ENCODE results near the gene GANC. TPM values are rescaled to one million over a fixed set of nuclear protein-coding genes. Genes with fewer than 3 reads are reported as not detected.
A peak's percentile ranks its signal among the peaks of the same experiment; 100 is the strongest.
"Not testable (repeated sequence)": the region's sequence is repeated elsewhere in the genome, so short reads cannot be mapped to it uniquely, and the experiment has no call there.

The GANC gene, protein sequence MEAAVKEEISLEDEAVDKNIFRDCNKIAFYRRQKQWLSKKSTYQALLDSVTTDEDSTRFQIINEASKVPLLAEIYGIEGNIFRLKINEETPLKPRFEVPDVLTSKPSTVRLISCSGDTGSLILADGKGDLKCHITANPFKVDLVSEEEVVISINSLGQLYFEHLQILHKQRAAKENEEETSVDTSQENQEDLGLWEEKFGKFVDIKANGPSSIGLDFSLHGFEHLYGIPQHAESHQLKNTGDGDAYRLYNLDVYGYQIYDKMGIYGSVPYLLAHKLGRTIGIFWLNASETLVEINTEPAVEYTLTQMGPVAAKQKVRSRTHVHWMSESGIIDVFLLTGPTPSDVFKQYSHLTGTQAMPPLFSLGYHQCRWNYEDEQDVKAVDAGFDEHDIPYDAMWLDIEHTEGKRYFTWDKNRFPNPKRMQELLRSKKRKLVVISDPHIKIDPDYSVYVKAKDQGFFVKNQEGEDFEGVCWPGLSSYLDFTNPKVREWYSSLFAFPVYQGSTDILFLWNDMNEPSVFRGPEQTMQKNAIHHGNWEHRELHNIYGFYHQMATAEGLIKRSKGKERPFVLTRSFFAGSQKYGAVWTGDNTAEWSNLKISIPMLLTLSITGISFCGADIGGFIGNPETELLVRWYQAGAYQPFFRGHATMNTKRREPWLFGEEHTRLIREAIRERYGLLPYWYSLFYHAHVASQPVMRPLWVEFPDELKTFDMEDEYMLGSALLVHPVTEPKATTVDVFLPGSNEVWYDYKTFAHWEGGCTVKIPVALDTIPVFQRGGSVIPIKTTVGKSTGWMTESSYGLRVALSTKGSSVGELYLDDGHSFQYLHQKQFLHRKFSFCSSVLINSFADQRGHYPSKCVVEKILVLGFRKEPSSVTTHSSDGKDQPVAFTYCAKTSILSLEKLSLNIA (N-terminal part only)
- total RNA-seq (2014; rRNA removed; shearing (Covaris generic)): 14.7 and 14.8 TPM in 2 replicates

DNA sequence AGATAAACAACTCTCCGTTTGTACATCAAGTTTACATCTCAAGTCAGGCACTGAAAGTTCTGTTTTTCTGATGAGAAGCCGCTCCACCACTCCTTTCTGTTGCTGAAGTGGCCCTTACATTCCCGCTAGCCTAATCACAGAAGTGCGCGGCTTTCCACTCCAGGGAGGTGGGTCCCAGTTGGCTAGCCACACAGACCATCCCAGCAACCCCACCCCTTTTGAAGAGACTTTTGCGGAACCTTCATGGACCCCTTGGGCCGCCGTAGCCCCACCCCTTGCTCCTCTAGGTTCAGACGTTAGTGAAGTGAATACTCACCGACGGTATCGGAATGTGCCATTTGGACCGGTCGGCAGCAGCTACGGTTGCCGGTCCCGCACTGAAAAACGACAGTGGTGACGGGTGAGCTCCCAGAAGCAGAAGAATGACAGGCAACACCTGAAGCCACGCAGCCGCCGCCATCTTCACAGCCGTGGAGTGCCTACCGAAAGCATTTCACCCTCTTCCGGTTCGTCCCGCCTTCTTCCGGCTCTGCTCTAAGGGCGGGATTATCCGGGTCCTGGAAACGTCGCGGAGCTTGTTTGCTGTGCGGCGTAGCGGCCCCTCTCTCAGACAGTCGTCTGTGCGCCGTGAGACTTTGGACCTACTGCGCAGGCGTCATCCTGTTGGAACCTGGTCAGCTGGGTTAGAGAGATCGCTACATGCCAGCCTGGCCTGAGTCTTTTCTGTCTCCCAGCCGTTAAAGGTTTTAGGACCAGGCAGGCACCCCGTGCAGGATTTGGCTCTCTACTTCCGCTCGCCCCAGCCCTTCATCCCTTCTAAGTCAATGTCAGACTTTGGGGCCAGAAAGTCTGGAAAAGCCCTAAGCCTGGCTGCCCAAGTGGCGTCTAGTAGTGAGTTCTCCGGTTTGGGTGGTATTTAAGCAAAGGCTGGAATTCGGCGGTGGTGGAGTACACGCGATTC is at the start of gene GANC, which contains the start of gene TMEM87A:
GANC (plus strand) TSS at position 263 of the 961 bp plus-strand sequence. CDS start 1,281 bp downstream, outside the sequence.
TMEM87A (minus strand) TSS at position 495 of the 961 bp plus-strand sequence; CDS start at position 460, 35 bp downstream.
- DNase-seq (ENCODE audit: low read depth): peak; percentile 98

DNA sequence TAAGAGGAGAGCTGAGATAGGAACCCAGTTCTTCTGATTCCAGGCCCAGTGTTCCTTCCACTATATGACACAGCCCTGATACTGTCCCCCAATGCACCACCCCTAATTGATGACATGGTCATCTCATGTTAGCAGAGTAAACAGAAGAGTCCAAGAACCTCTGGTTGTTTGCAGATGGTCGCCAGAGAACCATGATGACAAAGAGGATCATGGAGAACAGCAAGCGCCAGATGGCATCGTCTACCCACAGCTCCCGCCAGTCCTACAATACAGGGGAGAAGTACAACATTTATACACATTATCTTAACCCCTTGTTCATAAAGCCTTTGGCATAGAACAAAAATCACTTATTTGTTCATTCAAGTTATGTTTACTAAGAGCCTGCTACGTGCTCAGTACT is 46.4 kb upstream of the GANC start:
- no peak for DNase-seq (ENCODE audit: low read depth)

DNA sequence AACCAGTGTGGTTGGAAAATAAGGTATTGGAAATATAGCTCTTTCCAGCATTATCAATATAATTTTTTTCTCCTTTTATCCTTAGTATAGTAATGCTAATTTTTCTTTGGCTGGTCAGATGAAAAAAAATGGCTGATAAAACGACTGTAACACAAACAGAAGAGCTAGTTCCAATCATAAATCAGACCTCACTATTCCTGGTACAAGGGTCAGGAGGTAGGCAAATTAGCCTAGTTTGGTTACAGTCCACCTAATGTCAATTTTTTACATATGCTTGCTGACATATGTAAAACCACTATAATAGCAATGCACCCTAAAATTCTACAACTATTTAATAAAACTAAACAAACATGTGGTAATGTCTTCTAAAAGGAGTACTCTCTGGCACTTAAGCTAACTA is 45.0 kb upstream of the GANC start:
- DNase-seq (ENCODE audit: low read depth): no peak

DNA sequence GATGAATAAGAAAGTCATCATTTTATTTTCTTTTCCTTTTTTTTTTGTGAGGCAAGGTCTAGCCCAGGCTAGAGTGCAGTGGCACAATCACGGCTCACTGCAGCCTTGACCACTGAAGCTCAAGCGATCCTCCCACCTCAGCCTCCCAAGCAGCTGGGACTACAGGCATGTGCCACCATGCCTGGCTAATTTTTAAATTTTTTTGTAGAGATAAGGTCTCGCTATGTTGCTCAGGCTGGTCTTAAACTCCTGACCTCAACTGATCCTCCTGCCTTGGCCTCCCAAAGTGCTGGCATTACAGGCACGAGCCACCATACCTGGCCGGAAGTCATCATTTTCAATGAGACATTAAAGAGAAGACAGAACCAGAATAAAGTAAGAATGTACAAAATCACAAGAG is 44.0 kb upstream of the GANC start:
- not testable (repeated sequence) for DNase-seq (ENCODE audit: low read depth)

DNA sequence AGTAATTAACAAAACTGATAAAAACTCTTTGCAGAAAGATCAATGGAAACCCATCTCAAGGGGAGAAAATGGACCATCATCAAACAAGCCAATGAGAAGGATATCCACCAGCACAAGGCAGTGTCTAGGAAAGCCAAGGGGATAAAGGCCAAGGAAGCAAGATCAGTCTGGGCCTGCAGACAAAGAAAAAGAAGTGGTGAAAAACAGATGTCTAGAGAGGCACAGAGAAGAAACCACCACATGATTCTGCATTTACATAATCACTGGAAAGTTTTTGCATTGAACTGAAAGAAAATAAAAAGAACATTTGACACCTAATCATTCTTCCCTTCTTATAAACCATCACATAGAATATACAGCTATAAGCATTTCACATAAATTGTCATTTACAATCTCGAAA is 41.9 kb upstream of the GANC start:
- DNase-seq (ENCODE audit: low read depth): no peak

DNA sequence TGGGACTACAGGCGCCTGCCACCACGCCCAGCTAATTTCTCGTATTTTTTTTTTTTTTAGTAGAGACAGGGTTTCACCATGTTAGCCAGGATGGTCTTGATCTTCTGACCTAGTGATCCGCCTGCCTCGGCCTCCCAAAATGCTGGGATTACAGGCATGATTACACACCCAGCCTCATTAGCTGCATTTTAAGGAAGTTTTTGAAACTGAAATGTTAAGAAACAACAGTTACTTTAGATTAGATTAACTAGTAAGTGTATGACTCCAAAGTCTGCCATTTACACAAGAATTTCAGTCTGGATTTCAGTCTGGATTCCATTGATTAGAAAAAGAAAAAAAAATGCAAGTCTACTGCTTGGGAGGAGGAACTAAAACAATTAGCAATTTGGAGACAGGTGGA is 40.4 kb upstream of the GANC start:
- DNase-seq (ENCODE audit: low read depth): no peak

DNA sequence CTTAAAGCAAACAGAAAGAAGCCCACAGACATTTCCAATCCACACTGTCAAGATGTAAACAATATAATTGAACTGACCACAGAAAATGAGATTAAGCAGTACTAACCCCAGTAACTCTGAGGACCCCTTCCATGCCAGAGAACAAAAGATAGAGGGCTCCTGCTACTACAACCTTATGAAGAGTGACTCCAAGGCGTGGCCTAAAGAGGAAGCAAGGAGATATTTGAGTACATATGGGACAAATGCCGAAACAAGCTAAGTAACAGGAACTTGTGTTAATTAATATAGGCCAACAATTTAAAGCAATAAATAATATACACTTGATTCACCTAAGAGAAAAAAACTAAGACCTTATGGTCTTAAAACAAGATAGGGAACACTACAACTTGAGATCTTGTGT is 39.9 kb upstream of the GANC start:
- DNase-seq (ENCODE audit: low read depth): no peak

DNA sequence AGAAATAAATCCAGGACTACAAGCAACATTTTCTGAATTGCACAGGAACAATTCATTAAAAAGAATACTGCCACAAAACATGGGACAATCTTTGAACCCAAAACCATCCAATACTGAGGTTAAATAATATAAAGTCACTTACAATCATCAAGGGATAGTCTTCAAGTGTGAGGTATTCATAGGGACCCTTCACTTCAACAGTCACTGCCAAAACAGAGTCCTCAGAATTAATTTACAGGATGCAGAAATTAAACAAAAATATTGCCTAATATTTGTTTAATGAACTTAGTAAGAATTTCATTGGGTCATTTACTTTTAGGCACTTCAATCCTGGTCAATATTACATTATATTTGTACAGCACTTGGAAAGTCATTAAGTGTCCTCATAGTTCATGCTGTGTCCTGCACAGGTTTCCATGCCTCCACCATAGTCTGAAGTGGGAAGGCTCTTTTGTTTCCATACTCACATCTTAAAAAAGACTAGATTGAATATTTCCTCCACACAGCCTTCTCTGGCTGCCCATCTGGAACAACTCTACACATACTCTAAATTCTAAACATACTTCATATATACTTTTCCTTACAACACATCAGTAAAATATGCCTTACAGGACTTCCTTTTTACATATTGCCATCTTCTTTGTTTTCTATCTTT is 33.3 kb upstream of the GANC start:
- no peak for DNase-seq (ENCODE audit: low read depth)

DNA sequence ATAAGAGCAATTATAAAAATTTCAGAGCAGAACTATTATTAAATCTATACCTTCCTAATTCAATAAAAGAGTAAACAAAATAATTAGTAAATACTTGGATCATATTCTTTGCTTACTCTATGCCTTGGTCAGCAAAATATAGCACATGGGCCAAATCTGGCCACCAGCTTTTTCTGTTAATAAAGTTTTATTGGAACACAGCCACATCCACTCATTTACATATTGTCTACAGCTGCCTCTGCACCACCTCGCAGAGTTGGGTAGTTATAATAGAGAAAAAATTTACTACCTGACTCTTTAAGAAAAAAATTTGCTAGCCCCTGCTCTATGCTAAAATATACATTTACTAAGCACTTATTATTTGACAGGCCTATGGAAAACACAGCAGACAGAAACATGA is 32.2 kb upstream of the GANC start:
- DNase-seq (ENCODE audit: low read depth): no peak

DNA sequence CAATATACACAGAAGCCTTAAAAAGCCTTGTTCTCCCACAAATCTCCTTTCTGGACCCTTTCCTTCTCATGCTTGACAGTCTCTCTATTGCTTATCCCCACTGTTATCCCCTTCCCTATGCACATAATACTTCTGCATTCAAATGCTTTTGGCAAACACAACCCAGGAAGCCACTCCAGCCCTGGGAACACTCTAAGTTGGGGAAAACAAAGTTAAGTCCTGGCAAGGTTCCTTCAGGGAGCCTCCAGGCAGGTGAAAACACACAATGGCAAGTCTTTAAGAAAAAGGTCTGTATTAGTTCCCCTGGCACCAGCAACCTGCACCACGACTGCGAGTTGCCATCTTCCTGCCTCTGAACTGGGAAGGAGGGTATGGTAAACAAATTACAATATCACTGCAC is 19.7 kb upstream of the GANC start:
- no peak for DNase-seq (ENCODE audit: low read depth)

DNA sequence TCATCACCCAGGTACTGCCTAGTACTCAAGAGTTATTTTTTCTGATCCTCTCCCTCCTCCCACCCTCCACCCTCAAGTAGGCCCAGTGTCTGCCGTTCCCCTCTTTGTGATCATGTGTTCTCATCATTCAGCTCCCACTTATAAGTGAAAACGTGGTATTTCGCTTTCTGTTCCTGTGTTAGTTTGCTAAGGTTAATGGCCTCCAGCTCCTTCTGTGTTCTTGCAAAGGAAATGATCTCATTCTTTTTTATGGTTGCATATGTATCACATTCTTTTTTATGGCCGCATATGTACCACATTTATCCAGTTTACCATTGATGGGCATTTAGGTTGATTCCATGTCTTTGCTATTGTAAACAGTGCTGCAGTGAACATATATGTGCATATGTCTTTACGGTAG is 8.2 kb upstream of the GANC start:
- DNase-seq (ENCODE audit: low read depth): no peak

DNA sequence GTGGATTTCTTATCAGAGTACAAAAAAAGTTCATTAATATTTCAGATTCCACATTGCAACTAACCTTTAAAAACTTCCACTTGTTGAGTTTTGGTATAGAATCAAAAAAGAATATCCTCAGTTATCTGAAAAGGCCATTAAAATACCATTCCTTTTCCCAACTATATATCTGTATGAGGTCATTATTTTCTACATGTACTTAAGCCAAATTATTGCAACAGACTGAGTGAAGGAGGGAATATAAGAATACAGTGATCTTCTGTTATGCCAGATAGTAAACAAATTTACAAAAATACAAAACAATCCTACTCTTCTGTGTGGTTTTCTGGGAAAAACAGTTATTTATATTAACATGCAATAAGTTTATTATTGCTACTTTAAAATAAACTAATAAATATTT is 5.7 kb upstream of the GANC start:
- no peak for DNase-seq (ENCODE audit: low read depth)

DNA sequence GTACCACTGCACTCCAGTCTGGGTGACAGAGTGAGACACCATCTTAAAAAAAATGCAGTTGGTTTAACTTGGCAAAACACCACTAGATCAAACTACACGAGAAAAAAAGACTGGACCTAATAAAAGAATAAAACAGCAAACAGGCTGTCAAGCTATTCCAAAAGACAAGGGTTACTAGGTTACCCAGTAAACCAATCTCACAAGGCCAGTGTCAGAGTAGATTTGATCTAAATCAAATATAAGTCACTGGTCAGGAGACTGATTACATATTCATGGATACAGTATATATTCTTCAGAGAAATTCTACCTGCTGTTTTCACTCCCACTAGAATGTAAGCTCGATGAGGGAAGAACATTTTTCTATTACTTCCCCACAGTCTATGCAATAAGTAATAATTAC is 2.5 kb upstream of the GANC start:
- peak; percentile 2 for DNase-seq (ENCODE audit: low read depth)

DNA sequence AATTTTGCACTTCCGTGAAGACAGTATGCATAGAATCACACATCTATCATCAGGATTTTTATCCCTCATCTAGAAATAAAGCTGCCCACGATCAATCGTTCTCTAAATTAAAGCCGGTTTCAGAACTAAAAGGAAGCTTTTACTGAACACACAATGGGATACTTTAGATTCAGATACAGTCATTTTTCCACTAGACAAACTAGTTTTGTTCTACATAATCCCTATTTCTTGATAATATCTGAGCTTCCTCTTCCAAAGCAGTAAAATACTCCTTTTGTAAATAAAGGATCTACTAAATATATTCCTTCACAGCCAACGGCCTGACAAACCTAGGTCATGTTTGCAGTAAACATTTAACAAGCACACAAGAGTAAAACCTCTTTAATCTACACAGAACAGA is 2.0 kb upstream of the GANC start:
- DNase-seq (ENCODE audit: low read depth): no peak

DNA sequence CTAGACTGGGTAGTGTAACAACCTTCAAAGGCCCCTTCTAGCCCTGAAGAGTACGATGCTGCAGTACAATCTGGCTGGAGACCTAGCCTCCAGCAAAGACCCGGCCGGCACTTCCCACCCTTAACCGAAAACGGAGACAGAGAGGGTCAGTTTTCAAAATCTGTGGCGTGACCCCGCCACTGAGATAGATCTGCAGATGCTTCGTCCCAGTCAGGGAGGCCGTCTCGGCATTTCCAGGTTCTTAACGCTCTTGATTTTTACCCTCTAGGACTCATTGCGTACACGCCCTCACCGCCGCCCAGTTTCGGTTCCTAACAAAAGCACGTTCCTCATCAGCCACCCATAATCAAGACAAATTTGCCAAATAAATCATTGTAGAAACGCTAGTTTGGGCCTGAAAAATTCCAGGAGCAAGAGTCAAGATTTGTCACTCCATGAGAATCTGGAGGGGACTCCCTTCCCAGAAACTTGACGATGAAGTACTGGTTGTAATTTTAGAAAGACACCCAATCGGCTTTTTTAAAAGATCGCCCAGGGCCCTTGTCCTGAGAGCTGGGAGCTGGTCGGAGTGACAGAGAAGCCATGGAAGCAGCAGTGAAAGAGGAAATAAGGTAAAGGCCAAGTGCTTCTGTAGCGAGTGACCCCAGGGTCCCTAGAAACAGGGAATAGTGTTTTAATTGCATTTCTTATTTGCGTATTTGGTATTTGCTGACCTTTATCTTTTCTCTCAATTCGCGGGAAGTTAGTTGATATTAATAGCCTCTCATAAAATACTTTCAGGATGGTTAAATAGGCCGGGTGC is 1.1 kb downstream of the GANC start:
- peak; percentile 77 for DNase-seq (ENCODE audit: low read depth)

DNA sequence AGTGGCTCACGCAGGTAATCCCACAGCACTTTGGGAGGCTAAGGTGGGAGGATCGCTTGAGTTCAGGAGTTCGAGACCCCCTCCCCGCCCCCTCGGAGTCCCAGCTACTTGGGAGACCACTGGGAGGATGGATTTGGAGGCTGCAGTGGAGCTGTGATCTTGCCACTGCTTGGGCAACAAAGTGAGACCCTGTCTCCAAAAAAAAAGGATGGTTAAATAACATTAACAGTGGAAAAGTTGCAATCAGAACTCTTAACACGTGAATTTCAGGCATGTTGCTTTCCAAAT is 1.6 kb downstream of the GANC start:
- no peak for DNase-seq (ENCODE audit: low read depth)

DNA sequence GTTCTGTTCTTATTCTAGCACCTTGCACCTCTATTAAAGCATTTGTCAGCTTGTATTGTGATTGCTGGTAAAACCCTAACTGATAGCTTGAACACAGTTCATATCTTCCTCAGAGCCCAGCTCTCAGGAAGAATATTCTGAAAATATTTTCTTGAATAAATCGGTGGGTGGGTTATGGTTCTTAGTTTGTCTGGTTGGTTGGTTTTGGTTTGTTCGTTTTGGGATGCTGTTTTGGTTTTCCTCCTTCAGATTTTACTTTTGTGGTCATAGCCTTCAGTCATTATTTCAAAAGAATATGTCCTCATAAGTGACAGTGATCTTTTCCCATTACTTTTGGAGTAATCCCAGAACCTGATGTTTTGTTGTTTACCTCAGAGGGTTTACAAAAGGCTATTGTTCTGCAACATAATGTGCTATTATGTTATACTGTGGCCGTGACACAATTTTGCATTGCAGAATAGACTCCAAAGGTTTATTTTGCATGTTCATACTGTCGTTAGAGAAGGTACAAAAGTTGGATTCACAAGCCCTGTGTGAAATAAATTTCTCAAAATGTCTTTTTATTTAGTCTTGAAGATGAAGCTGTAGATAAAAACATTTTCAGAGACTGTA is 2.9 kb downstream of the GANC start:
- DNase-seq (ENCODE audit: low read depth): peak; percentile 4

DNA sequence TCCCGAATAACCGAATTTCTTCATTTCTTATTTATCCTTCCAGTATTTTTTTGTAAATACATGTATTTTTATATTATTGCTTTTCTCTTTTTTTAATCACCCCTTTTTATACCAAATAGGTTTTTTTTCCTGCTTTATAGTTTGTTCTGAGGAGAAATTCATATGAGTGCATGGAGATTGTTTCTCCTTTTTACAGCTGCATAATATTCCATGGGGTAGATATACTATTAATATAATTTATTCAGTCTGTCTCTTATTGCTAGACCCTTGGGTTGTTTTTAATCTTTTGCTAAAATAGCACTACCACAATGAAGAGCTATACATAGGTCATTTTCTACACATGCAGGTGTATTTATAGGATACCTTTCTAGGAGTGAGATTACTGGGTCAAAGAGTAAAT is 3.8 kb downstream of the GANC start:
- no peak for DNase-seq (ENCODE audit: low read depth)

DNA sequence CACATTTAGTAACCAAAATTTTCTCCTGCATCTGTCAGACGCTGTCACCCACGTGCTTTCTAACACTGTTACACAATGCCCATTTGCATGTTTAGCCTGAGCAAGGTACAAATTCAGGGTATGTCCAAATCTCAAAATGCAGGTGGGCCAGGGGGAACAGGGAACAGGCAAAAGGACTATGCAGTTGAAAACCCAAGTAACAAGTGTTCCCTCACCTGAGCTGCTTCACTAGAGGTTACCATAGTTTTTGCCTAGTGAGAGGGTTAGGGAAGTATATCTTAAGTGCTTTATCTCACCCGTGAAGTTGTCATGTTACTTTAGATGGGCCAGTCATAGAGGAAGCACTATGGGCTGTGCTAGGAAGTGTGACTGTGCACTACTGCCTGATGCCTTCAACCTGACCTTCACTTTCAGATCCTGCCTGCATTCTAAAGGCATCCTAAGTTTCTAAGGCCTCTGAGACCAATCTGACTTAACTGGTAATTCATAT is 6.3 kb downstream of the GANC start:
- DNase-seq (ENCODE audit: low read depth): no peak

DNA sequence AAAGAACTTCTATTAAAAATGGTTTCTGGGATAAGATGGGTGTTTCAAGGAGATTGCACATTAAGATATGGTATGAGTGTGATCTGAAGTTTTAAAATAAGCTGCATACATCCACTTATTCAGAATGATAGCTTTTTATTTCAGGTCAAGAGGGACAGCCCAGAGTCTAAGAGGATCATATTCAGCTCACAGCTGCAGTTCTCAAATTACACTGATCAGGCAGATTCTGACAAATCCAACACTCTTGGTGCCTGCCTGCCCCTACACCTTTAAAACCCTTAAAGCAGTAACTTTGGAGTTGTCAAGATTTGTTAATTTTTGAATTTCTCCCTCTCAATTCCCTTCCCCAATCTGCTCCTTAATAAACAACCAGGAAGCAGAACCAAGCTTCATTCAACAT is 9.3 kb downstream of the GANC start:
- no peak for DNase-seq (ENCODE audit: low read depth)

All from M059J (cell line).